ENCODE results near the gene CENPM. TPM values are rescaled to one million over a fixed set of nuclear protein-coding genes. Genes with fewer than 3 reads are reported as not detected.

Gene CENPM
- total and polyA plus RNA-seq, 10 of the 15 experiments (the other 5 are each of a cell fraction or from before 2014, with no cell fraction given): 36.7 to 212 (median 74.7) TPM

DNA sequence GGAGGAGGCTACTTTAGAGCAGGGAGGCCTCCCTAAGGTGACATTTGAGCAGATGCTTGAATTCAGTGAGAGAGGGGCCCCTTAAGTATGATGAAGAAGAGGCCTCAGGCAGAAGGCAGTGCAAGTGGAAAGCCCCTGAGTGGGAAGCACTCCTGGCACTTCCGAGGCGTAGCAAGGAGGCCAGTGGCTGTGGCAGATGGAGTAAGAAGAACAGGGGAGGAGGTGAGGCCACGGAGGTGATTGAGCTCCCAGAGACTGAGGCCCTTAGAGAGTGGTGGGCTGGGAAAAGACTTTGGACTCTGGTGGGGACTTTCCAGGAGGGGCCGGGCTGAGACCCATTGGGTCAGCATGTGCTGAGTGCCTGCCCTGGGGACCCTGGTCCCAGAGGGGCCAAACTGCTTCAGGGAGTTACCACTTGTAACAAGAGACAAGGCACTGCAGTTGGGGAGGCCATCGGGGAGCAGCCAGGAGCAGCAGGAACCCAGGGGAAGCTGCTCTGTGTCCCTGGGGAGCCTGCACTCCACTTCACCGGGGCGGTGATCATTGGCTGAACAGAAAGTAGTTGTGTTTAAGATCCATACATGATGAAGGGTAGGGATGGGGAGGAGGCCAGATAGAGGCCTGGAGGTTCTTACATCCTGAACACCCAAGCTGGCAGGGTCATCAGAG is 2.5 kb upstream of the CENPM start (continued):
- TF ChIP-seq, protein P1, sequence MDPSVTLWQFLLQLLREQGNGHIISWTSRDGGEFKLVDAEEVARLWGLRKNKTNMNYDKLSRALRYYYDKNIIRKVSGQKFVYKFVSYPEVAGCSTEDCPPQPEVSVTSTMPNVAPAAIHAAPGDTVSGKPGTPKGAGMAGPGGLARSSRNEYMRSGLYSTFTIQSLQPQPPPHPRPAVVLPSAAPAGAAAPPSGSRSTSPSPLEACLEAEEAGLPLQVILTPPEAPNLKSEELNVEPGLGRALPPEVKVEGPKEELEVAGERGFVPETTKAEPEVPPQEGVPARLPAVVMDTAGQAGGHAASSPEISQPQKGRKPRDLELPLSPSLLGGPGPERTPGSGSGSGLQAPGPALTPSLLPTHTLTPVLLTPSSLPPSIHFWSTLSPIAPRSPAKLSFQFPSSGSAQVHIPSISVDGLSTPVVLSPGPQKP (IDR thresholded peaks at IDR 0.05; ENCODE audit: low read depth, low read length): no peak
- TF ChIP-seq BACH1 (IDR thresholded peaks at IDR 0.05; ENCODE audit: borderline replicate concordance) (peak; percentile 53; the same call in 1 of the 2 replicates), CBX5 (IDR thresholded peaks at IDR 0.05; ENCODE audit: low read depth) (no peak), RAD51 (IDR thresholded peaks at IDR 0.05) (no peak), RCOR1 (conservative IDR thresholded peaks at IDR 0.05; ENCODE audit: low read depth, low read length) (no peak), RAD21 (IDR thresholded peaks at IDR 0.05; ENCODE audit: insufficient read depth, low read depth, low read length) (no peak), CEBPB (IDR thresholded peaks at IDR 0.05; ENCODE audit: borderline replicate concordance in 1 of 2, low read depth in 2 of 2, low read length in 2 of 2) (no peak), NFXL1 (IDR thresholded peaks at IDR 0.05; ENCODE audit: borderline replicate concordance) (no peak), ETV6 (conservative IDR thresholded peaks at IDR 0.05 in 1 of 2, IDR thresholded peaks at IDR 0.05 in 1 of 2; ENCODE audit: borderline replicate concordance in 1 of 2, low read depth in 1 of 2) (no peak; a peak in 1 of 4 replicates), SREBF2 (IDR thresholded peaks at IDR 0.05; ENCODE audit: low read length) (no peak), STAT1 (conservative IDR thresholded peaks at IDR 0.05) (no peak), JUND (IDR thresholded peaks at IDR 0.05; ENCODE audit: low read depth, low read length) (no peak), PML (IDR thresholded peaks at IDR 0.05; ENCODE audit: low read length) (no peak), IRF4 (IDR thresholded peaks at IDR 0.05; ENCODE audit: low read depth, low read length) (peak; percentile 8; the same call in 1 of the 2 replicates), ASH2L (IDR thresholded peaks at IDR 0.05; ENCODE audit: borderline replicate concordance, low read depth) (no peak), SMC3 (IDR thresholded peaks at IDR 0.05; ENCODE audit: borderline replicate concordance, low read length) (peak; percentile 14; the same call in 1 of the 2 replicates), EP300 (IDR thresholded peaks at IDR 0.05; ENCODE audit: borderline replicate concordance in 1 of 2, control insufficient read depth in 1 of 2, low read depth in 2 of 2, low read length in 2 of 2) (peak; percentile 15 to 61; a peak in 1 of 4 replicates), ZNF217 (IDR thresholded peaks at IDR 0.05) (0 out of 2 replicates have a peak, but pooled peaks have one; percentile 29)
- TF ChIP-seq, protein P2, sequence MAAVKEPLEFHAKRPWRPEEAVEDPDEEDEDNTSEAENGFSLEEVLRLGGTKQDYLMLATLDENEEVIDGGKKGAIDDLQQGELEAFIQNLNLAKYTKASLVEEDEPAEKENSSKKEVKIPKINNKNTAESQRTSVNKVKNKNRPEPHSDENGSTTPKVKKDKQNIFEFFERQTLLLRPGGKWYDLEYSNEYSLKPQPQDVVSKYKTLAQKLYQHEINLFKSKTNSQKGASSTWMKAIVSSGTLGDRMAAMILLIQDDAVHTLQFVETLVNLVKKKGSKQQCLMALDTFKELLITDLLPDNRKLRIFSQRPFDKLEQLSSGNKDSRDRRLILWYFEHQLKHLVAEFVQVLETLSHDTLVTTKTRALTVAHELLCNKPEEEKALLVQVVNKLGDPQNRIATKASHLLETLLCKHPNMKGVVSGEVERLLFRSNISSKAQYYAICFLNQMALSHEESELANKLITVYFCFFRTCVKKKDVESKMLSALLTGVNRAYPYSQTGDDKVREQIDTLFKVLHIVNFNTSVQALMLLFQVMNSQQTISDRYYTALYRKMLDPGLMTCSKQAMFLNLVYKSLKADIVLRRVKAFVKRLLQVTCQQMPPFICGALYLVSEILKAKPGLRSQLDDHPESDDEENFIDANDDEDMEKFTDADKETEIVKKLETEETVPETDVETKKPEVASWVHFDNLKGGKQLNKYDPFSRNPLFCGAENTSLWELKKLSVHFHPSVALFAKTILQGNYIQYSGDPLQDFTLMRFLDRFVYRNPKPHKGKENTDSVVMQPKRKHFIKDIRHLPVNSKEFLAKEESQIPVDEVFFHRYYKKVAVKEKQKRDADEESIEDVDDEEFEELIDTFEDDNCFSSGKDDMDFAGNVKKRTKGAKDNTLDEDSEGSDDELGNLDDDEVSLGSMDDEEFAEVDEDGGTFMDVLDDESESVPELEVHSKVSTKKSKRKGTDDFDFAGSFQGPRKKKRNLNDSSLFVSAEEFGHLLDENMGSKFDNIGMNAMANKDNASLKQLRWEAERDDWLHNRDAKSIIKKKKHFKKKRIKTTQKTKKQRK (IDR thresholded peaks at IDR 0.05; ENCODE audit: low read depth, low read length): no peak
- TF ChIP-seq, protein P3, sequence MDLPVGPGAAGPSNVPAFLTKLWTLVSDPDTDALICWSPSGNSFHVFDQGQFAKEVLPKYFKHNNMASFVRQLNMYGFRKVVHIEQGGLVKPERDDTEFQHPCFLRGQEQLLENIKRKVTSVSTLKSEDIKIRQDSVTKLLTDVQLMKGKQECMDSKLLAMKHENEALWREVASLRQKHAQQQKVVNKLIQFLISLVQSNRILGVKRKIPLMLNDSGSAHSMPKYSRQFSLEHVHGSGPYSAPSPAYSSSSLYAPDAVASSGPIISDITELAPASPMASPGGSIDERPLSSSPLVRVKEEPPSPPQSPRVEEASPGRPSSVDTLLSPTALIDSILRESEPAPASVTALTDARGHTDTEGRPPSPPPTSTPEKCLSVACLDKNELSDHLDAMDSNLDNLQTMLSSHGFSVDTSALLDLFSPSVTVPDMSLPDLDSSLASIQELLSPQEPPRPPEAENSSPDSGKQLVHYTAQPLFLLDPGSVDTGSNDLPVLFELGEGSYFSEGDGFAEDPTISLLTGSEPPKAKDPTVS (IDR thresholded peaks at IDR 0.05; ENCODE audit: low read depth, low read length): no peak
- TF ChIP-seq, protein P4, sequence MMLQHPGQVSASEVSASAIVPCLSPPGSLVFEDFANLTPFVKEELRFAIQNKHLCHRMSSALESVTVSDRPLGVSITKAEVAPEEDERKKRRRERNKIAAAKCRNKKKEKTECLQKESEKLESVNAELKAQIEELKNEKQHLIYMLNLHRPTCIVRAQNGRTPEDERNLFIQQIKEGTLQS (IDR thresholded peaks at IDR 0.05; ENCODE audit: borderline replicate concordance, extremely low read depth, low read depth, low read length): no peak
- TF ChIP-seq, protein P5, sequence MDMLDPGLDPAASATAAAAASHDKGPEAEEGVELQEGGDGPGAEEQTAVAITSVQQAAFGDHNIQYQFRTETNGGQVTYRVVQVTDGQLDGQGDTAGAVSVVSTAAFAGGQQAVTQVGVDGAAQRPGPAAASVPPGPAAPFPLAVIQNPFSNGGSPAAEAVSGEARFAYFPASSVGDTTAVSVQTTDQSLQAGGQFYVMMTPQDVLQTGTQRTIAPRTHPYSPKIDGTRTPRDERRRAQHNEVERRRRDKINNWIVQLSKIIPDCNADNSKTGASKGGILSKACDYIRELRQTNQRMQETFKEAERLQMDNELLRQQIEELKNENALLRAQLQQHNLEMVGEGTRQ (IDR thresholded peaks at IDR 0.05; ENCODE audit: borderline replicate concordance, low read depth, low read length): no peak

Measured in GM12878 (cell line).